Kidney (tissue), 14 donors: ENCODE results near the gene ABI3BP. TPM values are rescaled to one million over a fixed set of nuclear protein-coding genes. Genes with fewer than 3 reads are reported as not detected.

Experiments
- DNase-seq, 5 donors: peaks; one replicate each; pipeline ENCODE4 v3.0.0-alpha.2; 2013 to 2020
- FAIRE-seq: peaks from 2 replicates; lab custom pipeline; 2012; peaks lifted over from hg19 to GRCh38; lab: Jason Lieb, UNC
- H3K27ac ChIP-seq, 2 donors: one replicate each; pipeline ENCODE4 v1.7.0; 2013; ENCODE audit warnings: low read depth in 2 of 2, low read length in 2 of 2, inconsistent platforms in 1 of 2
- H3K27me3 ChIP-seq: one replicate; pipeline ENCODE4 v1.7.1; 2013; ENCODE audit warnings: low read length, inconsistent platforms; ENCODE audit not compliant: control insufficient read depth, insufficient read depth
- H3K36me3 ChIP-seq, 3 donors: one replicate each; pipeline versions ENCODE4 v1.7.0 to v1.7.1; 2013; ENCODE audit warnings: low read length in 3 of 3, control low read depth in 1 of 3, inconsistent platforms in 1 of 3; ENCODE audit not compliant: insufficient read depth in 3 of 3, control insufficient read depth in 2 of 3
- H3K4me1 ChIP-seq, 3 donors: one replicate each; pipeline versions ENCODE4 v1.7.0 to v1.7.1; 2013; ENCODE audit warnings: low read length in 3 of 3, inconsistent platforms in 1 of 3, low read depth in 1 of 3; ENCODE audit not compliant: control insufficient read depth in 2 of 3, insufficient read depth in 2 of 3
- H3K4me3 ChIP-seq, 3 donors: one replicate each; pipeline versions ENCODE4 v1.7.0 to v1.8.1; 2013; ENCODE audit warnings: low read length in 3 of 3, control low read depth in 1 of 3, inconsistent platforms in 1 of 3
- H3K9ac ChIP-seq, 3 donors: one replicate each; pipeline versions ENCODE4 v1.7.0 to v1.7.1; 2013; ENCODE audit warnings: low read length in 3 of 3, control low read depth in 1 of 3, inconsistent platforms in 1 of 3
- H3K9me3 ChIP-seq, 3 donors: one replicate each; pipeline versions ENCODE4 v1.7.0 to v1.7.1; 2013; ENCODE audit warnings: low read length in 3 of 3, control low read depth in 1 of 3, inconsistent platforms in 1 of 3; ENCODE audit not compliant: control insufficient read depth in 2 of 3, insufficient read depth in 1 of 3
- CTCF ChIP-seq: IDR thresholded peaks from 3 replicates; pipeline ENCODE4 v1.5.1; 2012; ENCODE audit warnings: mild to moderate bottlenecking, moderate library complexity, borderline replicate concordance; ENCODE audit not compliant: insufficient read depth; ENCODE audit errors: extremely low read depth
- intact Hi-C: fragments of 100-400 bp; cut with DNase I; formaldehyde crosslinking; loops from one replicate; pipeline ENCODE4 v1.11.1; 2022
- polyA plus RNA-seq: library from polyadenylated mRNA; stranded (reverse); fragments of 350-450 nt; fragmentation: Illumina TruSeq; extraction: RNeasy Lipid Tissue Mini Kit (QIAGEN cat#74804); gene quantifications from one replicate; pipeline ENCODE4 v1.2.3, GENCODE V29; 2014; ENCODE audit warnings: low read depth, low replicate concordance; ENCODE audit not compliant: insufficient read depth
- total RNA-seq: library from RNA; stranded (reverse); fragmentation: NEBNext Ultra II Directional; extraction: Animal tissue kit (Norgen Biotek cat#: 25700); gene quantifications from one replicate; pipeline ENCODE4 v1.2.1, GENCODE V29; 2021
- donor health status: control.
- donor health status: control.
- donor health status: control.
- donor health status: control.
- donor health status: control.
- donor health status: DM: yes; HTN: yes; CAD: no.
- donor health status: Normal renal cell carcinoma (clear cell type).

Gene ABI3BP
- total and polyA plus RNA-seq, 2 donors from 2014 or later, result 7.1 to 160 TPM

GRCh38 chr3:100978011-100978659 lies 15.1 kb downstream of the ABI3BP start:
- TF ChIP-seq CTCF, result no peak
- no peaks in the 10 kb centered on the region for H3K9me3 ChIP-seq
- FAIRE-seq (no peak), DNase-seq (no peak)
- no peak overlapping the region for H3K9ac ChIP-seq
- H3K4me1 ChIP-seq, result no peaks in the 10 kb centered on the region
- intact Hi-C loops, result no loop called here
- H3K27me3 ChIP-seq, result no peaks in the 10 kb centered on the region
- H3K4me3 ChIP-seq, result no peak overlapping the region
- no peaks in the 10 kb centered on the region for H3K36me3 ChIP-seq
- no peak overlapping the region for H3K27ac ChIP-seq

- Histone ChIP-seq H3K4me3 (no peak overlapping the region), H3K27ac (no peak overlapping the region), H3K36me3 (no peaks in the 10 kb centered on the region), H3K9me3 (no peaks in the 10 kb centered on the region), H3K27me3 (no peaks in the 10 kb centered on the region), H3K9ac (no peak overlapping the region), H3K4me1 (no peaks in the 10 kb centered on the region)
- intact Hi-C loops, result no loop called here
- DNase-seq (no peak), FAIRE-seq (no peak)
- no peak for TF ChIP-seq CTCF
These were observed 16.6 kb downstream of the ABI3BP start for GRCh38 chr3:100976611-100977010.

GRCh38 chr3:100975714-100976113 lies 17.5 kb downstream of the ABI3BP start:
- Histone ChIP-seq H3K36me3 (no peaks in the 10 kb centered on the region), H3K4me1 (no peaks in the 10 kb centered on the region), H3K4me3 (no peak overlapping the region), H3K9ac (no peak overlapping the region), H3K27ac (no peak overlapping the region), H3K9me3 (no peaks in the 10 kb centered on the region), H3K27me3 (no peaks in the 10 kb centered on the region)
- DNase-seq (no peak), FAIRE-seq (no peak)
- intact Hi-C loops, result no loop called here
- no peak for TF ChIP-seq CTCF

- no peaks in the 10 kb centered on the region for H3K36me3 ChIP-seq
- no peak for TF ChIP-seq CTCF
- H3K4me3 ChIP-seq, result no peak overlapping the region
- H3K27ac ChIP-seq, result no peak overlapping the region
- intact Hi-C loops, result no loop called here
- DNase-seq, result no peak
- H3K4me1 ChIP-seq, result no peaks in the 10 kb centered on the region
- no peak overlapping the region for H3K9ac ChIP-seq
- H3K9me3 ChIP-seq, result no peaks in the 10 kb centered on the region
- no peak for FAIRE-seq
- H3K27me3 ChIP-seq, result no peaks in the 10 kb centered on the region
These were observed 19.6 kb downstream of the ABI3BP start for GRCh38 chr3:100973594-100973993.
